ENCODE measurements around the gene KCNE4.

KCNE4 gene

GRCh38 chr2:223088866-223089265 is 36.9 kb downstream of the KCNE4 start:
- DNase-seq, result no peak

- no peak for DNase-seq
These were observed 38.0 kb downstream of the KCNE4 start for GRCh38 chr2:223090039-223090438.

- DNase-seq, result no peak
These were observed 38.7 kb downstream of the KCNE4 start for GRCh38 chr2:223090540-223091235.

GRCh38 chr2:223092667-223093066 is 40.7 kb downstream of the KCNE4 start:
- DNase-seq, result no peak

GRCh38 chr2:223093436-223094241 is 41.6 kb downstream of the KCNE4 start:
- no peak for DNase-seq

GRCh38 chr2:223095207-223095606 is 43.2 kb downstream of the KCNE4 start:
- DNase-seq, result no peak

- no peak for DNase-seq
These were observed 44.4 kb downstream of the KCNE4 start for GRCh38 chr2:223096235-223096970.

- DNase-seq, result no peak
These were observed 45.9 kb downstream of the KCNE4 start for GRCh38 chr2:223097888-223098383.

- DNase-seq, result no peak
These were observed 47.6 kb downstream of the KCNE4 start for GRCh38 chr2:223099561-223099960.

- DNase-seq, result no peak
These were observed 48.1 kb downstream of the KCNE4 start for GRCh38 chr2:223100061-223100511.

- no peak for DNase-seq
These were observed 49.5 kb downstream of the KCNE4 start for GRCh38 chr2:223101340-223102039.

- no peak for DNase-seq
These were observed 50.0 kb downstream of the KCNE4 start for GRCh38 chr2:223102040-223102400.

- DNase-seq, result no peak
These were observed 50.5 kb downstream of the KCNE4 start for GRCh38 chr2:223102450-223102849.

- no peak for DNase-seq
These were observed 52.5 kb downstream of the KCNE4 start for GRCh38 chr2:223104336-223105132.

All from RPMI8226 (cell line).